SK-N-MC (cell line): Measurements from ENCODE around the gene SPIRE1.
"Not testable (repeated sequence)": the region's sequence is repeated elsewhere in the genome, so short reads cannot be mapped to it uniquely, and the experiment has no call there.

Source experiments
- DNase-seq: peaks from one replicate; pipeline ENCODE4 v3.0.0-alpha.2; 2011; ENCODE audit warnings: low read depth, low spot score
- H3K27ac ChIP-seq: fragments of 200-600 bp; sonication (generic); 2 replicates; pipeline ENCODE4 v1.5.1; 2016; ENCODE audit warnings: mixed run types
- H3K36me3 ChIP-seq: fragments of 200-600 bp; sonication (generic); 2 replicates; pipeline ENCODE4 v1.6.1; 2017; ENCODE audit warnings: antibody characterized with exemption, low read length, mixed read lengths; ENCODE audit not compliant: insufficient read depth
- H3K4me3 ChIP-seq: fragments of 200-600 bp; sonication (generic); 2 replicates; pipeline ENCODE4 v1.5.1; 2016
- H3K9ac ChIP-seq: fragments of 200-600 bp; sonication (generic); 2 replicates; pipeline ENCODE4 v1.8.0; 2017; ENCODE audit warnings: mixed run types, mixed read lengths; ENCODE audit not compliant: insufficient read length
- H3K9me3 ChIP-seq: fragments of 200-600 bp; sonication (generic); 2 replicates; pipeline ENCODE4 v1.6.1; 2017; ENCODE audit warnings: low read depth, mild to moderate bottlenecking, antibody characterized with exemption, low read length, moderate library complexity, mixed read lengths
- EZH2 ChIP-seq: fragments of 200-600 bp; sonication (generic); IDR thresholded peaks from one replicate; pipeline ENCODE4 v1.6.1; 2017; ENCODE audit warnings: antibody characterized with exemption
- FOXP2 ChIP-seq: optimal IDR thresholded peaks from 2 replicates; pipeline ENCODE3; 2011; ENCODE audit warnings: mild to moderate bottlenecking, moderate library complexity; ENCODE audit not compliant: insufficient read depth; ENCODE audit errors: extremely low read length, control extremely low read depth
- POLR2AphosphoS5 ChIP-seq: IDR thresholded peaks from 2 replicates; pipeline ENCODE4 v1.6.1; 2012; ENCODE audit warnings: mild to moderate bottlenecking, low read depth, low read length, borderline replicate concordance

The SPIRE1 gene

DNA sequence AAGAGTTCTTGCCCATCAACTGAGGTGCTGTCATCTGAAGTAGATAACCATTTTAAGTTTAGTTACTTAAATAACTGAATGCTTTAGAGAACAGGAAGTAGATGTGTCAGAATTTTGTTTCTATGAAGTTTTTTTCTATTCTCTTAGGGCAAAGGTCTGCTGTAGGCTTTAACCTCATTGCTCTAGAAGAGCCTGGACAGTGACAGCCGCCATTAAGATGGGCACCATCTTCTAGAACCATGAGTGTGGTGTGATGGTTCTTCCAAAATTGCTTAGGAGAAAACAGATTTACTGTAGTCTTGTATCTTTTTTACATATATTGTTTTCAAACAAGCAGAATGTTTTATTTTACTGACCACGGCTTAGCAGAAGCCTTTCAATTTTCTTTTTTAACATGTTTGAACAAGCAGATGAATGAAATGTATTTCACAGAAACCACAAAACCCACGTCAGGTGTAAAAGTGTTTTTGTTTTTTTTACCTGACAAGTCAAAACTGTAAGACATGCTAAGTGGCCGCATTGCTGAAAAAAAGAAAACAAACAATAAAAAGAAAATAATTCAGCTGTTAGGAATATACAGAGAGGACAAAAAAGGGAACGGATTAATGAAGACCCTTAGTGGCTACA lies 172.3 kb downstream of the SPIRE1 start:
- no peak for DNase-seq
- no peak overlapping the region for H3K27ac ChIP-seq
- TF ChIP-seq POLR2AphosphoS5 = no peak
- no peak for TF ChIP-seq EZH2
- TF ChIP-seq FOXP2 = no peak
- no peaks in the 10 kb centered on the region for H3K36me3 ChIP-seq
- H3K9ac ChIP-seq = no peak overlapping the region
- H3K4me3 ChIP-seq = no peak overlapping the region
- no peaks in the 10 kb centered on the region for H3K9me3 ChIP-seq

DNA sequence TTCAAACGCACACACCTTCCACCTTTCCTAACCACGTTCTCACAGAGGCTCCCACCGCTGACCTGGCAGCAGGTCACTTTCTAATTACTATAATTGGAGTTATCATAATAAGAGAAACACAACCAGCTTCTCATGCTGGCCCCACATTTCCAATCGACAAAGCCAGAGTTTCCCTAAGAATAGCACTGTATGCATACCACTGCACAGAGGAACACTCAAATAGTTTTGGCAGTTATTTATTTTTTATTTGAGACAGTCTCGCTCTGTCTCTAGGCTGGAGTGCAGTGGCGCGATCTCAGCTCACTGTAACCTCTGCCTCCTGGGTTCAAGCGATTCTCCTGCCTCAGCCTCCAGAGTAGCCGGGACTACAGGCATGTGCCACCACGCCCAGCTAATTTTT lies 176.0 kb downstream of the SPIRE1 start:
- DNase-seq, H3K9me3 ChIP-seq, H3K36me3 ChIP-seq, H3K27ac ChIP-seq, H3K4me3 ChIP-seq, H3K9ac ChIP-seq: not testable (repeated sequence)

DNA sequence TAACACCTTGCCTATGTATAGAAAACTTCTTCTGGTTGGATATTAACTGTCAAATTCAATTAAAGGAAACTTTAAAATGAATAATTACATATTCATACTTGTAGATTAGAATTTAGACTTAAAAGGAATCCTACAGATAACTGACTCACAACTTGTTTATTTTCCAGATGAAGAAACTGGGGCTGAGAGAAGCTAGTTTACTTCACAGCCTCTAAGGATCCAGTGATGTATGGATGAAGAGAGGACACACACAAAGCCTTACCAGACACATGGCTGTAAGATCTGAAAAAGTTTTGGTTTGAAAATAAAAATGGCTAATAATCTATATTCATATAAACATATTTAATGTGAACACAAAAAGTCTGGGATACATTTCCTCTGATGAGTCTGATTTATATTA lies 177.9 kb downstream of the SPIRE1 start:
- H3K9me3 ChIP-seq = no peaks in the 10 kb centered on the region
- no peak for DNase-seq
- no peaks in the 10 kb centered on the region for H3K36me3 ChIP-seq
- no peak overlapping the region for H3K27ac ChIP-seq
- H3K4me3 ChIP-seq = no peak overlapping the region
- H3K9ac ChIP-seq = no peak overlapping the region
- TF ChIP-seq POLR2AphosphoS5 (no peak), EZH2 (no peak), FOXP2 (no peak)

DNA sequence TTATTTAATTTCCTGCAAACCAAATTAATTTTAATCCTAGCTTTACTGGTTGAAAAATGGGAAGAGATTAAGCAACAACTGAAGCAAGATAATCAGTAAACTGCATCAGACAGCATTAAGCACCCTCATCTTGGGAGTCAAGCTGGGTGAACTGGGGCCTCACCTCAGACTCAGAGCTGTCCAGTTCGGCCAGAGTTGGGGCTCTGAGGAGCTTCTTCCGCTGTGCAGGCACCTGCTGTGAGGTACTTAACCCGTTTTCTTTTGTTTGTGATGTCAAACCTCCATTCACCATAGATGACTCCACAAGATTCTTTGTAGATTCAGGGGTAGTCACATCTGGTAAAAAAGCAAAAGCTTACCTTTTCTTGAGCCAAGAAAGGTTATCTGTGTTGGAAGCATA lies 178.4 kb downstream of the SPIRE1 start:
- no peak overlapping the region for H3K27ac ChIP-seq
- no peaks in the 10 kb centered on the region for H3K9me3 ChIP-seq
- TF ChIP-seq FOXP2 (no peak), POLR2AphosphoS5 (no peak), EZH2 (no peak)
- H3K9ac ChIP-seq = no peak overlapping the region
- no peak for DNase-seq
- H3K4me3 ChIP-seq = no peak overlapping the region
- no peaks in the 10 kb centered on the region for H3K36me3 ChIP-seq

DNA sequence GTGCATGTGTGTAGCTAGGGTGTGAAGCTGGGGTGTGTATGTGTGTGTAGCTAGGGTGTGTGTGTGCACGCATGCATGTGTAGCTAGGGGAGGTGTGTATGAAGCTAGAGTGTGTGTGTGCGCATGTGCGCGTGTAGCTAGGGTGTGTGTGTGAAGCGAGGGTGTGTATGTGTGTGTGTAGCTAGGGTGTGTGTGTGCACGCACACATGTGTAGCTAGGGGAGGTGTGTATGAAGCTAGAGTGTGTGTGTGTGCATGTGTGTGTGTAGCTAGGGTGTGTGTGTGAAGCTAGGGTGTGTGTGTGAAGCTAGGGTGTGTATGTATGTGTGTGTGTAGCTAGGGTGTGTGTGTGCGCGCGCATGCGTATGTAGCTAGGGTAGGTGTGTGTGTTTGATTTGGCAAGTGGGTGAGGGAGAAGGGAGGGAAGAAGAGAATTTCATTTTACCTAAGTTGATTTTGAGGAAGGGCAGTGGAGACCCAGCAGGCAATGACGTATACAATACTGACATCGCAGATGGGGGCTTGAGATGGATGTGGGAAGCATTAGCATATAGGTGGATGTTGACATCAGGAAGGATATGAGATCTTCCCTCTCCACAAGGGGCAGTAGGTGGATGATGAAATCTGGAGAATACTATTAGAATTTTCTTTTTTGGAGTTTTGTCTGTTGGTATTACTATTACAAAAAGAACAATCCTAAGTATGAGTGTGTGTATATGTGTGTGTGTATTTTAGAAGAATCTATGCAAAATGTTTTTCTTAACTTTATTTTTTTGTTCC lies 179.4 kb downstream of the SPIRE1 start:
- H3K36me3 ChIP-seq = no peaks in the 10 kb centered on the region
- TF ChIP-seq FOXP2 = no peak
- H3K4me3 ChIP-seq = no peak overlapping the region
- no peak overlapping the region for H3K27ac ChIP-seq
- no peak overlapping the region for H3K9ac ChIP-seq
- H3K9me3 ChIP-seq = no peaks in the 10 kb centered on the region
- no peak for DNase-seq

DNA sequence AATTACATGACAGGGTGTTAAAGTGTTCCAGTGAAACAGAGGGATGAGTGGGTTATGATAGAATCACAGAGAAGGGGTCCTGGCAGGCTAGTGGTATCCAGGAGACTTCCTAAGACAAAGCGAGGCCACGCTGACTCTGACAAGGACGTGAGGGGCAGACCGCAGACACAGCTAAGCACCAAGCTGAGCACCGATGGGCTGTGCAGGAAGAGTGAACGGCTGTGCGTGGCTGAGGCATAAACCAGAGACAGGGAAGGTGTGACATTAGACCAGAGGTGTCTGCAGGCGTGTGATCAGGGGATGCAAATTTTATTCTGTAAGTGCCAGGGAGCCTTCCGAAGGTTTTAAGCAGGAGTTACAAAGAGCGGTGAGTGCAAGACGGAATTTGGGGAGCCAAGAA lies 180.3 kb downstream of the SPIRE1 start:
- Histone ChIP-seq H3K27ac (no peak overlapping the region), H3K36me3 (no peaks in the 10 kb centered on the region), H3K9me3 (no peaks in the 10 kb centered on the region), H3K4me3 (no peak overlapping the region), H3K9ac (no peak overlapping the region)
- TF ChIP-seq EZH2 = no peak
- TF ChIP-seq POLR2AphosphoS5 = no peak
- TF ChIP-seq FOXP2 = no peak
- DNase-seq = no peak

DNA sequence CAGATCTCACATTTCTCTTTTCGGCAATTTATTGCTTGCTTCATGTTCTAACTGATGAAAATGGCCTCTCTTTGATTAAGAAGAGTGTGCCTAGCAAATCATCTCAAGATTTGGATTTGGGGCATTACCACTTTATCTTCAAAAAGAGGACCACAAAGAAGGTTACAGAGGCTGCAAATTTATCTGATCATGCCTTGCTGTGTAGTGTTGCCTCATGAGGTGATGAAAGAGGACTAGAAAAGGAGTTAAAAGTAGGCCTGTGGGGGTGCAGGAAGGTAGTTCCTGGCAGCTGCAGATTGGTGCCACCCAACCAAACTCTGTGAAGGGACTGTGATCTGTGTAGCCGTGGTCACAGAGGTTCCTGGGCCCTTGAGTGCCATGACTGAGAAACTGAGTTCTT lies 181.0 kb downstream of the SPIRE1 start:
- DNase-seq = no peak
- TF ChIP-seq FOXP2 (no peak), POLR2AphosphoS5 (no peak), EZH2 (no peak)
- H3K9me3 ChIP-seq = no peaks in the 10 kb centered on the region
- no peaks in the 10 kb centered on the region for H3K36me3 ChIP-seq
- no peak overlapping the region for H3K4me3 ChIP-seq
- no peak overlapping the region for H3K9ac ChIP-seq
- no peak overlapping the region for H3K27ac ChIP-seq

DNA sequence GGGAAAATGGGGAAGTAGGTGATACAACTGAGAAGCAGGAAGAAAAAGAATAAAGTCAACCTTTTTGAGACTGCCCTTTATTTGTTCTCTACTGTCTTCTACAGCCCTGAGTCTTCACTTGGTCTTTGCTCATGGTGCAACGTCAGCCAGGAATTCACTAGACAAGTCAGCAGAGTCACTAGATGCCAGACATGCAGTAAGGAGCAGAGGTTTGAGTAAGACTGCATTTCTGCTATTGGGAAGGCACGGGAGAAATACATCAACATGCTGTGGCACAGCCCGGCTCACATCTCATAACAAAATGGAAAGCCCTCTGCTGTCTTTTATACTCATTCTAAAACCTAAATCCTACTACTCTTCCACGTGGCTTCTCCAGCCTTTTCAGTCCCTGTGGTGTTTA lies 183.0 kb downstream of the SPIRE1 start:
- DNase-seq = no peak
- H3K27ac ChIP-seq = no peak overlapping the region
- TF ChIP-seq FOXP2 = no peak
- no peak for TF ChIP-seq POLR2AphosphoS5
- TF ChIP-seq EZH2 = no peak
- H3K9ac ChIP-seq = no peak overlapping the region
- no peaks in the 10 kb centered on the region for H3K36me3 ChIP-seq
- H3K9me3 ChIP-seq = no peaks in the 10 kb centered on the region
- no peak overlapping the region for H3K4me3 ChIP-seq

DNA sequence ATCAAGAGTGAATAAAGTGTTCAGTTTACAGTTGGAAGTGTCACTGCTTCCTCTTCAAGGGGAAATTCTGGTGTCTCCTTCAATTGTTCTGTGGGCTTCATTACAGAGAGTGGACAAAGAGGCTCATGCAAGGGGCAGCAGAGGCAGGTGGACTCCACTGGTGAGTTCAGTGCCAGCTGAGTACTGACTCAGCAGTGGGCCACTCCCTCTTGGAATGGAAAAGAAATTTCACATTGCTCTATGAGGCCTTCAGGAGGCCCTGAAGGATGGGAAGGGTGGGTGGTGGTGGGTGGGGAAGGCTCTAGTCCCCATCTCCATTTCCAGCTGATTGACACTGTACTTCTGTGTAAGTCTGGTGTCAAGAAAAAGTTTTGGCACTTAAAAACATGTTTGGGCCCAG lies 183.8 kb downstream of the SPIRE1 start:
- no peak overlapping the region for H3K27ac ChIP-seq
- H3K9me3 ChIP-seq = no peaks in the 10 kb centered on the region
- H3K36me3 ChIP-seq = no peaks in the 10 kb centered on the region
- no peak overlapping the region for H3K4me3 ChIP-seq
- no peak for TF ChIP-seq EZH2
- no peak for TF ChIP-seq FOXP2
- TF ChIP-seq POLR2AphosphoS5 = no peak
- no peak overlapping the region for H3K9ac ChIP-seq
- DNase-seq = no peak
